Right atrium auricular region (tissue), 2 donors: ENCODE data around the gene ITPR1. TPM values are rescaled to one million over a fixed set of nuclear protein-coding genes. Genes with fewer than 3 reads are reported as not detected.
A peak's percentile ranks its signal among the peaks of the same experiment; 100 is the strongest.
"Not testable (repeated sequence)": the region's sequence is repeated elsewhere in the genome, so short reads cannot be mapped to it uniquely, and the experiment has no call there.

ENCODE experiments used
- DNase-seq: peaks from one replicate; pipeline ENCODE4 v3.0.0-alpha.2; 2019; ENCODE audit warnings: low spot score
- H3K27ac ChIP-seq, 2 donors: fragments of 200-600 bp; sonication (generic); 1 replicate in 1 of 2; 2 replicates in 1 of 2; pipeline ENCODE4 v1.5.1; 2016 to 2019
- H3K27me3 ChIP-seq, 2 donors: fragments of 200-600 bp; sonication (generic); one replicate each; pipeline versions ENCODE4 v1.5.1 to v1.6.0; 2017 to 2019
- H3K36me3 ChIP-seq: fragments of 200-600 bp; sonication (generic); one replicate; pipeline ENCODE4 v1.5.1; 2016
- H3K4me1 ChIP-seq, 2 donors: fragments of 200-600 bp; sonication (generic); one replicate each; pipeline versions ENCODE4 v1.5.1 to v1.6.0; 2017 to 2019
- H3K4me3 ChIP-seq, 2 donors: fragments of 200-600 bp; sonication (generic); 1 replicate in 1 of 2; 2 replicates in 1 of 2; pipeline ENCODE4 v1.5.1; 2017 to 2019; ENCODE audit warnings: mild to moderate bottlenecking in 1 of 2, moderate library complexity in 1 of 2
- H3K9me3 ChIP-seq, 2 donors: fragments of 200-600 bp; sonication (generic); one replicate each; pipeline ENCODE4 v1.5.1; 2019
- CTCF ChIP-seq, 2 donors: fragments of 200-600 bp; sonication (generic); IDR thresholded peaks; one replicate each; pipeline ENCODE4 v1.5.1; 2019; ENCODE audit warnings: antibody characterized with exemption in 2 of 2
- total RNA-seq, 2 donors: library from RNA; depleted of rRNA; stranded (reverse); fragments of >200 nt; gene quantifications; one replicate each; pipeline ENCODE4 v1.1.0, GENCODE V29; 2016

The ITPR1 gene
- 10 to 100 TPM; 36.7 to 42.5 TPM for total RNA-seq

GRCh38 chr3:4493014-4493940 is at the start of gene ITPR1:
Gene ITPR1 (plus strand): TSS chr3:4493348. CDS start chr3:4516492, 23,144 bp downstream.
- peak; percentile 100 for DNase-seq
- Histone ChIP-seq H3K27ac (peak within 1 kb of the TSS; percentile 92), H3K9me3 (no peaks in the 10 kb centered on the region), H3K27me3 (no peaks in the 10 kb centered on the region), H3K4me1 (peaks cover 0 to 35% of the 10 kb centered on the region in 2 donors), H3K36me3 (no peaks in the 10 kb centered on the region), H3K4me3 (peak within 1 kb of the TSS; percentile 85 to 87)
- no peak for TF ChIP-seq CTCF (IDR thresholded peaks at IDR 0.05)

- H3K27me3 ChIP-seq: no peaks in the 10 kb centered on the region
- H3K9me3 ChIP-seq: no peaks in the 10 kb centered on the region
- H3K27ac ChIP-seq: no peak overlapping the region
- H3K36me3 ChIP-seq: peaks cover 18% of the 10 kb centered on the region
- no peak for TF ChIP-seq CTCF (IDR thresholded peaks at IDR 0.05)
- H3K4me1 ChIP-seq: no peaks in the 10 kb centered on the region
- DNase-seq: no peak
- no peak overlapping the region for H3K4me3 ChIP-seq
Measured at GRCh38 chr3:4447295-4447999, 45.7 kb upstream of the ITPR1 start.

GRCh38 chr3:4448187-4448586 is 45.0 kb upstream of the ITPR1 start:
- no peak overlapping the region for H3K4me3 ChIP-seq
- no peaks in the 10 kb centered on the region for H3K9me3 ChIP-seq
- no peak for DNase-seq
- H3K27me3 ChIP-seq: no peaks in the 10 kb centered on the region
- H3K36me3 ChIP-seq: peaks cover 18% of the 10 kb centered on the region
- H3K27ac ChIP-seq: no peak overlapping the region
- no peak for TF ChIP-seq CTCF (IDR thresholded peaks at IDR 0.05)
- H3K4me1 ChIP-seq: no peaks in the 10 kb centered on the region

GRCh38 chr3:4449043-4449805 is 43.9 kb upstream of the ITPR1 start:
- Histone ChIP-seq H3K36me3 (peaks cover 18% of the 10 kb centered on the region), H3K27me3 (no peaks in the 10 kb centered on the region), H3K9me3 (no peaks in the 10 kb centered on the region), H3K27ac (no peak overlapping the region), H3K4me1 (no peaks in the 10 kb centered on the region), H3K4me3 (no peak overlapping the region)
- DNase-seq: no peak
- no peak for TF ChIP-seq CTCF (IDR thresholded peaks at IDR 0.05)

- H3K27me3 ChIP-seq: no peaks in the 10 kb centered on the region
- TF ChIP-seq CTCF (IDR thresholded peaks at IDR 0.05): no peak
- no peak overlapping the region for H3K27ac ChIP-seq
- H3K9me3 ChIP-seq: no peaks in the 10 kb centered on the region
- DNase-seq: no peak
- H3K4me1 ChIP-seq: no peaks in the 10 kb centered on the region
- peaks cover 3% of the 10 kb centered on the region for H3K36me3 ChIP-seq
- H3K4me3 ChIP-seq: no peak overlapping the region
Measured at GRCh38 chr3:4454142-4454541, 39.0 kb upstream of the ITPR1 start.

GRCh38 chr3:4456780-4457179 is 36.4 kb upstream of the ITPR1 start:
- H3K4me3 ChIP-seq, H3K27ac ChIP-seq, H3K36me3 ChIP-seq, DNase-seq, H3K4me1 ChIP-seq, H3K9me3 ChIP-seq, H3K27me3 ChIP-seq: not testable (repeated sequence)
